GM21737 (cell line): ENCODE measurements around the gene CTBP1.

Experiments
- ATAC-seq: cut with Tn5 transposase; IDR thresholded peaks from one replicate; pipeline ENCODE4 v1.9.1; 2021; ENCODE audit warnings: mild to moderate bottlenecking, moderate library complexity; ENCODE audit not compliant: unreplicated experiment

CTBP1 gene

DNA sequence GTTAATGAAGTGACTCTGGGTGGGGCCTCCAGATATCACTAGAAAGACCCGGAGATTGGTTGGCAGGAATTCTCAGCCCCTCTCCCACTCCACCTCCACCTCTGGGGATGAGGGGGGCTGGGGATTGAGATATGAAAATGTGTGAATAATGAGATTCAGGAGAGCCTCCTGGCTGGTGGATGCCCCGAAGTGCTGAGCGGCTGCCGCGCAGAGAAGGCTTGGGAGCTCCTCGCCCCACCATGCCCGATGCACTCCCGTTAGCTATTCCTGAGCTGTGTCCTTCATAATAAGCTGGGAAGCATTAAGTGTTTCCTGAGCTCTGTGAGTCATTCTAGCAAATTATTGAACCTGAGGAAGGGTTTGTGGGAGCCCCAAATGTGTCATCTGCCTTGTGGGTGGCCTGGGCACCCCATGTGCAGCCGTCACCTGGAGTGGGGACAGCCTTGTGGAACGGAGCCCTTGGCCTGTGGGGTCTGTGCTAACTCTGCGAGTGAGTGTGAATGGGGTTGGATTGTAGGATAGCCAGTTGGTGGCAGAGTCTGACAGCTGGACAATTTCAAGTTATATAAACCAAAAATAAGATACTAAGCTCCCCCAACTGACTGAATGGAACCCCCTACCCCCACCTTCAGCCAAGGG is 36.3 kb upstream of the CTBP1 start:
- ATAC-seq = no peak

DNA sequence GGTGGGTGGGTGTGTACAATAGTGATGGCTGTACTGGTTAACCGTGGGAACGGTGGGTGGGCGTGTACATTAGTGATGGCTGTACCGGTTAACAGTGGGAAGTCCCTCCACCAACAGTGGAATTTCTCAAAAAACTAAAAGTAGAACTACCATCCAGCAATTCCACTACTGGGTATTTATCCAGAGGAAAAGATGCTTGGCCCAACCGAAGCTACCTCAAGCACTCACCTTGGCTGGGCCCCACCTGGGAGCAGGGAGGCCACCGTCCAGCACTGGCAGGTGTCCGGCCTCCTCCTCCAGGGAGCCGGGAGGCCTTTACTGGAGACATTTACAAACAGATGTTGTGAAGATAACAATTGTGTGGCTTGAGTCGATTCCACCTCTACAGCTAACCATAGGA is 34.8 kb upstream of the CTBP1 start:
- no peak for ATAC-seq

DNA sequence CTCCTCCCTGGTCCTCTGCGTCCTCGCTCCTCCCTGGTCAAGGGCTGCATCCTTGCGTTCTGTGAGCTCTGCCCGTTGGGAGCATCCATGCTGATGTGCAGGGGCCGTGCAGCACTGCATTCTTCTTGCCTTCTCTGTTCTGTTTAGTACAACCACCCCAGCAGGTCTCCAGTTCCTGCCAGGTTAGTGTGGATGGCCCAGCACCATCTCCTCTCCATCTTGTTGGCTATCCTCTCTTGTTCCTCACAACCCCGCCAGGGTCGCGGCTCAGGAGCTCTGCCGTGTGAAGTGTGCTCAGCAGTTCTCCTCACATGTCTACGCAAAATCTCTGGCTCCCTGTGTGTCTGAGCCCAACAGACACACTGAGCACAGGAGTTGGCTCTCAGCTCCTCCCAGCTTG is 30.3 kb upstream of the CTBP1 start:
- no peak for ATAC-seq

DNA sequence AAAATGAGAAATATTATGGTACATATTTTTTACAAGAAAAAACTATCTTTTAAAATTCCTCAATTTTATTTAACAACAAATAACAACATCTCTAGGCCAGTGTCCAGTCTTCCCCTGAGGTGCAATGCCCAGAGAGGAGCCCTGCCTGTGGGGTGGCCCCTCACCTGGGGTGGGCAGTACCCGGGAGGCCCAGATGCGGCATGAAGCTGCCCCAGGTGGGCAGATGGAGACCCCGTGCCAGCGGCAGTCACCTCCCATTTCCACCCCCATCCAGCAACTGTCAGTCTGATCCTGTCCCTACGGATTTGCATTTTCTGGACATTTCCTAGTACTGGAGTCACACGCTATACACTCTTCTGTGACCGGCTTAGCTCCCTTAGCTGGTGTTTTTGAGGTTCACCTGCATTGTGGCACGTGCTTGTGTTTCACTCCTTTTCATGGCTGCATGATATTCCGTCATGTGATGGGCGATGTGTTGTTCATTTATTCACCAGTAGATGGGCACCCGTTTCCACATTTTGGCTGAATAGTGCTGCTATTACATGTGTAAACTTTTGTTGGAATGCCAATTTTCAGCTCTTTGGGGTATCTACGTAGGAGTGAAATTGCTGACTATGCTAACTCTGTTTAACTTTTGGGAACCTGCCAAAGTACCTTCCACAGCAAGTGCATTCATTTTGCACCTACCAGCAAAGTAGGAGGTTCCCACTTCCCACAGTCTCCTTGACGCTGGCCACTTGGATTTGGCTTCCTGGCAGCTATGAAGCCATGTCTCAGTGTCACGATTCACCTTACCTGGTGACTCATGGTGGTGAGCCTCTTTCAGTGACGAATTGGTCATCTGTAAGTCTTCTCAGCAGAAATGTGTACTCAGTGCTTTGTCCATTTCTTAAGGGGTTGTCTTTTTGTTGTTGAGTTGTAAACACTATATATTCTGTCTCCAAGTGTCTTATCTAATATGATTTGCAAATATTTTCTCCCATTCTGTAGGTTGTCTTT is 29.0 kb upstream of the CTBP1 start:
- ATAC-seq = no peak

DNA sequence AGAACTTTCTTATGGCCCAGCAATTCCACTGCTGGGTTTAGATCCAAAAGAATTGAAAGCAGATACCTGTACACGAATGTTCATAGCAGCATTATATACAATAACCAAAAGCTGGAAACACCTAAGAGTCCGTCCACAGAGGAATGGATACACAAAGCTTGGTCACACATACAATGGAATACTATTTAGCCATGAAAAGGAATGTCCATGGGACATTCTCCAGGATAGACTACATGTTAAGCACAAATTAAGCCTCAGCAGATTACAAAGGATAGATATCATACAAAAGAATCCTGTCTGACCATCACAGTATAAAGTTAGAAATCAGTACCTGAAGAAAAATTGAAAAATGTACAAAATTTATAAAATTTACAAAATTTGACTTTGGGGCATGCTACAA is 28.1 kb upstream of the CTBP1 start:
- ATAC-seq = no peak

DNA sequence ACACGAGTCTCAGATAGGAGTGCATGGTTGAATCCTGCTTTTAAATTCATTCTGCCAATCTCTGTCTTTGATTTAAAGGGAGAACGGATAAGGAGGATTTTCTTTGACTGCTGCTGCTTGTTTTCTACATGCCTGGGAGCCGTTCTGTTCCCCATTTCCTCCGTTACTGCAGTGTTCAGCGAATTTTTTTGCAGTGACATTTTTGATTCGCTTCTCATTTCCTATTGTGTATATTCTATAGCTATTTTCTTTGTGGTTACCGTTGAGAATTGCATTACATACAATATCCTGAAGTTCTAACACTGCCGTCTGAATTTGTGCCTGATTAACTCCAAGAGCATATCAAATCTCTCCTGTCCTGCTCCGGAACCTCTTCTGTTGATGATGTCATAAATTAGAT is 25.9 kb upstream of the CTBP1 start:
- ATAC-seq = no peak

DNA sequence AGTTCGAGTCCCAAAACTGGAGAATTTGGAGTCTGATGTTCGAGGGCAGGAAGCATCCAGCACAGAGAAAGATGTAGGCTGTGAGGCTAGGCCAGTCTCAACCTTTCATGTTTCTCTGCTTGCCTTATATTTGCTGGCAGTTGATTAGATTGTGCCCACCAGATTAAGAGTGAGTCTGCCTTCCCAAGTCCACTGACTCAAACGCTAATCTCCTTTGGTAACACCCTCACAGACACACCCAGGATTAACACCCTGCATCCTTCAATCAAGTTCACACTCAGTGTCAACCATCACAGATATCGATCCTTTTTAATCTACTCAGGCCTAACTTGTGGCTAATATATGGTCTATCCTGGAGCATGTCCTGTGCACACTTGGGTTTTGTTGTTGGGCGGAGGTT is 22.8 kb upstream of the CTBP1 start:
- no peak for ATAC-seq

DNA sequence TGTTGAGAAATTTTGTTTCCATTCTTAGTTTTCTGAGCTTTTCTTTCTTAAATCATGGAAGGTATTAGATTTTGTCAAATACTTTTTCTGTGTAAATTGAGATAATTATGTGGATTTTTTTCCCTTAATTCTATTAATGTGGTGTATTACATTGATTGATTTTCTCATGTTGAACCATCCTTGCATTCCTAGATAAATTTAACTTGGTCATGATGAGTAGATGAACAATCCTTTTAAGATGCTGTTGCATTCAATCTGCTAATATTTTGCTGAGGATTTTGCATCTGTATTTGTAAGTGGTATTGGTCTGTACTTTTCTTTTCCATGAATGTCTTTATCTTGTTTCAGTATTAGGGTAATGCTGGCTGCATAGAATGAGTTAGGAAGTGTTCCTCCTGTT is 20.3 kb upstream of the CTBP1 start:
- no peak for ATAC-seq

DNA sequence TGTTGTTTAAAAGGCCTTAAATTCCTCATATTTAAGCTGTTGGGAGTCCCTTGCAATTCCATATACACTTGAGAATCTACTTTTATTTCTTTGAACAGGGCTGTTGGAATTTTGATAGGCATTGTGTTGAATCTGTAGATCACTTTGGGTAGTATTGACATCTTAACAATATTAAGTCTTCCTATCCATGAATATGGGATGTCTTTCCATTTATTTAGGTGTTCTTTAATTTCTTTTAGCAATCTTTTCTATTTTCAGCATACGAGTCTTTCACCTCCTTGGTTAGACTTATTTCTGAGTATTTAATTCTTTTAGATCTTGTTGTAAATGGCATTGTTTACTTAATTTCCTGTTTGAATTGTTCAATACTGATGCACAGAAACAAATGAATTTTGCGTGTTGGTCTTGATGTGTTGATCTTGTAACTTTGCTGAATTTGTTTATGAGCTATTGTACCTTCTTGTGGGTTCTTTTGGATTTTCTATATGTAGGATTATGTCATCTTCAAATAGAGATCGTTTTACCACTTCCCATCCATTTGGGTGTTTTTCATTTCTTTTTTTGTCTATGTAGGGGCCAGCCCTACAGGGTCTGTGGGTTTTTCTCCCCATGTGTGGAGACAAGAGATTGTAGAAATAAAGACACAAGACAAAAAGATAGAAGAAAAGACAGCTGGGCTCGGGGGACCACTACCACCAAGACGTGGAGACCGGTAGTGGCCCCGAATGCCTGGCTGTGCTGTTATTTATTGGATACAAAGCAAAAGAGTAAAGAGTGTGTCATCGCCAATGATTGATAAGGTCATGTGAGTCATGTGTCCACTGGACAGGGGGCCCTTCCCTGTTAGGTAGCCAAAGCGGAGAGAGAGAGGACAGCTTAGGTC is 18.2 kb upstream of the CTBP1 start:
- no peak for ATAC-seq

DNA sequence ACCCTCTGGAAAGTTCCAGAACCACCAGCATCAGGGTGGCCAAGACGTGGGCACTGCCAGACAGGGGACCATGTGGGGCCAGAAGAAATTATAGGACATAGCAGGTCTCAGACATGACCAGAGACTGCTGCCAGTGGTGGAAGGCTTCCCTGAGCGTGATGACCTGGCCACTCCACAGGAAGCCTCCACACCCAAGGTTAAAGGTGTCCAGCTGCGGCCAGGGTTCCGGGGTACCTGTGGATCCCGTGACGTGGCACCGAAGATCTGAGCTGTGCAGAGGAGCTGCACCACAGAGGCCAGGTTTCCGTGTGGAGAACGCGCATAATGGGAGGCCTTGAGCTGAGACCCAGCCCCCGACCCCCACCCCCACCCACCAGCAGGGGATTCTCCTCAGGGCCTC is 16.4 kb upstream of the CTBP1 start:
- no peak for ATAC-seq

DNA sequence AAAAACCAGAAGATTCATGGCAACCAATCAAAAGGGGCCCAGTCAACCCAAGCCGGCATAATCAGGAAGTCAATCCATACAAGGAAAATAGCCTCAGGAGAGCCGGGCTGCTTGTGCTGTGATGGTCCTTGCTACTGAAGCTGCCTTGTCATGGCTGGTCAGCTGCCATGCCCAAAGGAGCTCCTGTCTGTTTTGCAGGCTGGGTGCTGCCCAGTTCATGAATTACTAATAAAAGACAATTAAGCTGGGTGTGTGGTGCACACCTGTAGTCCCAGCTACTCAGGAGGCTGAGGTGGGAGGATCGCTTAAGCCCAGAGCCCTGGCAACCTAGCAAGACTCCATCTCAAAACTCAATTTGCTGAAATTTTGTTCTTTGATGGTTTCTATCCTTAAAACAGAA is 16.0 kb upstream of the CTBP1 start:
- no peak for ATAC-seq

DNA sequence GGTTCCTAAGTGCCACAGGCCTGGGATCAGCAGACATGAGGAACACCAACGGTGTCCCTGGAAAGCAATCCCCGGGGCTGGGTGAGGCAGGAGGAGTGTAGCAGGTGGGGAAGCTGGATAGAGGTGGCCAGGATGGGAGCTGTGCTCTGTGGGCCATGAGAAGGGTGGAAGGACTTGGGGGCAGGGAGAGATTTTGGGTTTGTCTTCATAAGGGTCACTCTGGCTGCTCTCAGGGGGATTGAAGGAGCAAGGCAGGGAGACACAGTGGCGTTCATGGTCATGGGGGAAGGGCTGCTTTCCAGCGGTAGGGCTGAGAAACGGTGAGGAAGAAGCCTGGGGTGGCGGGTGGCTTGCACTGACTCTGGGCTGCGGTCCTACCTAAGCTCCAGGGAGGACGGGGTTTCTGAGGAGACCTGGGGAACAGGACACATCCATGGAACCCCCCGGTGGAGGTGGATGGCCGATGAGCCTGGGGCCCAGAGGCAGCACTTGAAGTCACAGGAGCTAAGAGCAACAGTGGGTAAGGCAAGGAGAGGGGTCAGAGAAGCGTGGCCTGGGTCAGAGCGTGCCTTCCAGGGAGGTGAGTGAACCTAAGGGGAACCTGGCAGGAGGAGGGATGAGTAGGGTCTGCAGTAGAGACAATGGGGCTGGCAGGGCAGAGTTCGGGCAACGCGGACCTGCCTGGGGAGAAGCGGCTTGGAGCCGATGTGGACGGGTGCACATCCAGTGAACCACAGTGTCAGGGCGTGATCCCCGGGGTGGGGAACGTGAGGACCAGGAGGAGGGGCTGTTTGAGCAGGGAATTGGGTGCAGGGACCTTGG is 12.4 kb upstream of the CTBP1 start:
- ATAC-seq = no peak

DNA sequence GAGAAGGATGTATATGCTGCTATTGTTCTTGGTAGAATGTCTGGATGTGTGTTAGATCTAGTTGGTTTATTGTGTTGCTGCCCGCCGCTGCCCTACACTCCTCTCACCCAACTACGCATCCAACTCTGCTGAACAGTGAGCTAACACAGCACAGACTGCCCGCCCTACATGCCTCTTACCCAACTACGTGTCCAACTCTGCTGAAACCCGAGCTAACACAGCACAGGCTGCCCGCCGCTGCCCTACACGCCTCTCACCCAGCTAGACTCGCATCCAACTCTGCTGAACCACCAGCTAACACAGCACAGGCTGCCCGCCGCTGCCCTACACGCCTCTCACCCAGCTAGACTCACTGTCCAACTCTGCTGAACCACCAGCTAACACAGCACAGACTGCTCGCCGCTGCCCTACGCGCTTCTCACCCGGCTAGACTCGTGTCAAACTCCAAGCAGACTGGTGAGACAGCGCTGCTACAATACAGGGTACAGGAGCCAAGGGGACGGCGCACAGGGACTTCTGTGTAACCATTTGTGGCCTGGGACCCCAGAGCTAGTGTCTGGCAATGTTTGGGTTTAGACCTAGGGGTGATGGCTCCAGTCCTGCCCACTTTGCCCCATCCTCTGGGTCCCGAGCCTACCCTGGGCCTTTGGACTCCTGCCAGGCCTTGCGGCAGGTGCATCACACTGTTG is 11.6 kb upstream of the CTBP1 start:
- ATAC-seq = no peak

DNA sequence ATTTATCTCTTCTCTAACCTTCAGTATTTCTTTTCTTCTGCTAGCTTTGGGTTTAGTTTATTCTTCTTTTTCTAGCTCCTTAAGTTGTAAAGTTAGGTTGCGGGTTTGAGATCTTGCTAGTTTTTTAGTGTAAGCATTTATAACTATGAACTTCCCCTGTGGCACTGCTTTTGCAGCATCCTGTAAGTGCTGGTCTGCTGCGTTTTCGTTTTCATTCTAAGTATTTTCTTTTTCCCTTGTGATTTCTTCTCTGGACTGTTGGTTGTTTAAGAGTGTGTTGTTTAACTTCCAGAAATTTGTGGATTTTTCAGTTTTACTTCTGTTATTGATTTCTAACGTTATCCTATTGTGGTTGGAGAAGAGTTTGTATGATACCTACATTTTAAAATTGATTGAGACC is 11.0 kb upstream of the CTBP1 start:
- ATAC-seq = no peak

DNA sequence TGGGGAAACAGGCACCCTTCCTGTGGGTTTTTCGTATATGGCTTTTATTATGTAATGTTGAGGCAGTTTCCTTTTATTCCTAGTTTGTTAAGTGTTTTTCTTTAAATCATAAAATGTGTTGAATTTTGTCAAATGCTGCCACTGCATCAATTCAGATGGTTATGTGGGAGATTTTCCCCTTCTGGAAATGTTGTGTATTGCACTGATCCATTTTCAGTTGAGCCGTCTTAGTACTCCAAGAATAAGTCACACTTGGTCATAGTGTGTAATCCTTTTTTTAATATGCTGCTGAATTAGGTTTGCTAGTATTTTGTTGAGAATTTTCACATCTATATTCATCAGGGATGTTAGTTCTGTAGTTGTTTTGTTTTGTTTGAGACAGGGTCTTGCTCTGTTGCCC is 9.5 kb upstream of the CTBP1 start:
- no peak for ATAC-seq

DNA sequence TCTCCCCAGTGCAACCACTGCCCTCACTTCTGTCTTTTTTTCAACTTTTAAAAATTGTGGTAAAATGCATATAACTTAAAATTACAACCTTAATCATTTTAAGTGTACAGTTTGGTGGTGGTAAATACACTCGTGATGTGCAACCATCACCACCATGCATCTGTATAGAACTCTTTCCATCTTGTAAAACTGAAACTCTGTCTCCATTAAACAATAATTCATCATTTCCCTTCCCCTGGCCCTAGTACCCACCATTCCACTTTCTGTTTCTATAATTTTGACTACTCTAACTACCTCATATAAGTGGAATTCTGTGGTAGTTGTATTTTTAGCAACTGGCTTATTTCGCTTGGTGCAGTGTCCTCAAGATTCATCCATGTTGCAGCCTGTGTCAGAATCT is 6.8 kb upstream of the CTBP1 start:
- no peak for ATAC-seq

DNA sequence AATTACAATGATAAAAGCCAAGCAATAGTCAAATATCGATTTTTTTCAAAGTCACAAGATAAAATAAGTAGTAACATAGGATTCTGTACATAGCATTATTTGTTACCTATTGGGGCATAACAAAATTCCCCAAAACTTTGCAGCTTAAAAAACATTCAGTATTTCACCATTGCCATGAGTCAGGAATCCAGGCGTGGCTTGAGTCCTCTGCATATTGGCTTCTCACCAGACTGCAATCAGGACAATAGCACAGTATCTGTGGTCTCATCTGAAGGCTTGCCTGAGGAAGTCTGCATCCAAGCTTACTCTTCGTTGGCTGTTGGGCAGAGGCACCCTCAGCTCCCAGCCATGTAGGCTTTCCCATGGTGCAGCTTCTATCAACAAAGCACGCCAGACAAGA is 6.2 kb upstream of the CTBP1 start:
- no peak for ATAC-seq

DNA sequence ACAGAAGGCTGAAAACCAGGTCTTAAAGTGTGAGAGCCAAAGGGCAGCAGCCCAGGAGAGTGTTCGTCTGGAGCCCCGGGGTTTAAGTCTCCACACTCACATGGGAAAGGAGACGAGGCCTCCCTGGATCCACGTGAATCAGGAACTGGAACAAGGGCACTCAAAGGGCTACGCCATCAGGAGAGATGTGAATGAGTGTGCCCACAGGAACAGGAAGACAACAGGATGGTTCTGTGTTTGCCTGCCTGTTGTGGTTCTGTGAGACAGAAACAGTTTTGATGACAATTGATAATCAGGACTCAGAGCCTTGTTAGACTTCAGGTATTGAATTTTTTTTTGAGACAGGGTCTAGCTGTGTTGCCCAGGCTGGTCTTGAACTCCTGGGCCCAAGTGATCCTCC is 4.9 kb upstream of the CTBP1 start:
- no peak for ATAC-seq

DNA sequence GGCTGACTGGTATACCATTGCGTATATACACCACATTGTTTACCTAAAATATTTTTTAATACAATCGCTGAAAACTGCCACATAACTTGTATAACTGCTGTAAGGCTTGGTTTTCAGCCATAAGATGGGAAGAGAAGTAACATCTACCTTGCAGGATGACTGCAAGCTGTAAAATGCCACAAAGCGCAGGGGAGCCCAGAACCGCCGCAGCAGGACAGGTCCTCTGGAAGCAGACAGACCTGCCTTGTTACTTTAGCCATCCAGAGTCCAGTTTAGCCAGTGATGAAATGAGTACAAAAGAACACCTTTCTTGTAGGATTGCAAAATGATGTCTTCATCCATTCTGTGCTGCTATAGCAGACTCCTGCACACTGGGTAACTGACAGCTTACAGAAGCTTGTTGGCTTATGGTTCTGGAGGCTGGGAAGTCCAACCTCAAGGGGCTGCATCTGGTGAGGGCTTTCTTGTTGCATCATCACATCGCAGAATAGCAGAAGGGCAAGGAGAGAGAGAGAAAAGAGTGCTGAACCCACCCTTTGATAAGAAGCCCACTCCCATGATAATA is 4.1 kb upstream of the CTBP1 start:
- no peak for ATAC-seq

DNA sequence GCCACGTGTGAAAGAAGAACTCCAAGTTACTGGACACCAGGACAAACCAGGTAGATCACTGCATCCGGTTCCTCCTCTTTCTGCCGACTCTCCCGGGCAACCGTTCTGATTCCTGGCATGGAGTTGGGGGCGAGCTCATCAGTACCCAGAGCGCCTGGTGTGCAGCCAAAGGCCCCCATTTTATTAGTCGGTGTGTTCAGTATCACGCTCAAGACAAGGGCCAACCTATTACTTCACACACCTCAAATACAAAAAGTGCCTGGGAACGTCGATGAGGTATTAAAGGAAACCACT is 2.8 kb upstream of the CTBP1 start:
- no peak for ATAC-seq
